Measurements from ENCODE around the gene RAB22A. TPM values are rescaled to one million over a fixed set of nuclear protein-coding genes. Genes with fewer than 3 reads are reported as not detected.

RAB22A gene
- total and polyA plus RNA-seq, 7 donors = 8.0 to 21.6 (median 17.6) TPM

DNA sequence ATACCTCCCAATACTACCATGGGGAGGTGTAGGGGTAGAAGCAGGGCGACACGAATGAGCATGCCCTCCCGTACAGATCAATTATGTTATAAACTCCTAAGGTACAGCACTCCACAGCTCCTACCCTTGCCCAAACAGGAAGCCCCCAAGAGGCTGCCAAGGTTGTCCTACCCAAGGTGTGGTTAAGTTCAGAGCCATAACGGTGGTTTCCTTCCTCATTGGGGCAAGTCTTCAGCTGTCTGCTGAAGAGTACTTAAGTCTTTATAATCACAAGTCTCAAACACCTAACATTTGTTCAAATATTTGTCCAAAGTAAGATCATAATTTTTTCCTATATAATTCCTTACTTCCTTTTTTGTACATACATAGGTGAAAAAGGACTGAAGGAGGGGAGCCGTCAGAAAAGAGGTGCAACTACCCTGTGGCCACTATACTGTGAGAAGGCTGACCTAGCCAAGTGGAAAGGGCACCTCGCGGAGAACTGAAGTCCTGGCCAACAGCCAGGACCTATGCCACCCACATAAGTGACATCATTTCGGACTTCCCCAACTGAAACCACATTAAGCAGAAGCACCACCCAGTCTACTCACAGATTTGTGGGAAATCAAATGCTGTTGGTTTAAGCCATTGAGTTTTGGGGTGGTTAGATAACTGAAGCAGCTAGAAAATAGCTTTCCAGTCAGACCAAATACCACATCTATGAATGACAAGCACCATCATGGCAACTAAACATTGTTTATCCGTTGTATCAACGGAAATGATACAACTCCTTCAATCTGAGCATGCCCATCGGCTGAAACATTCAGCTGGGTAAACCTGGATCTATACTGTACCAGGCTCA lies 2.9 kb upstream of the RAB22A start:
- Histone ChIP-seq H3K9me3 (no peaks in the 10 kb centered on the region), H3K4me3 (no peak overlapping the region), H3K27me3 (no peaks in the 10 kb centered on the region), H3K4me1 (peaks cover 0 to 35% (median 21%) of the 10 kb centered on the region in 4 donors), H3K27ac (peak overlapping the region in 1 of 4 donors; percentile 25), H3K36me3 (peaks cover 0 to 2% (median 0%) of the 10 kb centered on the region in 4 donors)
- no peak for DNase-seq
- intact Hi-C loops (cut with DNase I) = loop anchor here (5.0 kb wide), 2 partner anchors 141 to 386 kb away; partner anchors contain the start of gene NPEPL1
- no peak for TF ChIP-seq EP300 (IDR thresholded peaks at IDR 0.05)
- no peak for TF ChIP-seq POLR2A (IDR thresholded peaks at IDR 0.05)
- TF ChIP-seq, protein P1, sequence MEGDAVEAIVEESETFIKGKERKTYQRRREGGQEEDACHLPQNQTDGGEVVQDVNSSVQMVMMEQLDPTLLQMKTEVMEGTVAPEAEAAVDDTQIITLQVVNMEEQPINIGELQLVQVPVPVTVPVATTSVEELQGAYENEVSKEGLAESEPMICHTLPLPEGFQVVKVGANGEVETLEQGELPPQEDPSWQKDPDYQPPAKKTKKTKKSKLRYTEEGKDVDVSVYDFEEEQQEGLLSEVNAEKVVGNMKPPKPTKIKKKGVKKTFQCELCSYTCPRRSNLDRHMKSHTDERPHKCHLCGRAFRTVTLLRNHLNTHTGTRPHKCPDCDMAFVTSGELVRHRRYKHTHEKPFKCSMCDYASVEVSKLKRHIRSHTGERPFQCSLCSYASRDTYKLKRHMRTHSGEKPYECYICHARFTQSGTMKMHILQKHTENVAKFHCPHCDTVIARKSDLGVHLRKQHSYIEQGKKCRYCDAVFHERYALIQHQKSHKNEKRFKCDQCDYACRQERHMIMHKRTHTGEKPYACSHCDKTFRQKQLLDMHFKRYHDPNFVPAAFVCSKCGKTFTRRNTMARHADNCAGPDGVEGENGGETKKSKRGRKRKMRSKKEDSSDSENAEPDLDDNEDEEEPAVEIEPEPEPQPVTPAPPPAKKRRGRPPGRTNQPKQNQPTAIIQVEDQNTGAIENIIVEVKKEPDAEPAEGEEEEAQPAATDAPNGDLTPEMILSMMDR (IDR thresholded peaks at IDR 0.05) = no peak
- TF ChIP-seq POLR2AphosphoS5 (IDR thresholded peaks at IDR 0.05) = no peak
- whole genome bisulfite sequencing, 2 donors = 27 to 34% methylated on average over 11 of the region's 11 CpGs

DNA sequence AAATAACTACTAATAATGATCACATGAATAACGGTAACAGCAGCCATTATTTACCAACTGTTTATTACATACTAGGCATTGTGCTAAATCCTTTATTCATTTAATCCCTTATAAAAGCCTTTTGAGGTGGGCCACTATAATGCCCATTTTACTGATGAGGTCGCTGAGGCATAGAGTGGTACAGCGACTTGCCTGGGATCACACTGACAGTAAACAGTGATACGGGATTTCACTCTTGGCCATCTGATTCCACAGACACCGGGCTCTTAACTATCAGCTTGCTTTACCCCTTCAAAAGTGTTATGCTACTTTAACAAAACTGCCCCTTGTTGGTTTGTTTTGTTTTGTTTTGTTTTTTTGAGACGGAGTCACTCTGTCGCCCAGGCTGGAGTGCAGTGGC lies 2.2 kb upstream of the RAB22A start:
- peaks cover 0 to 7% (median 0%) of the 10 kb centered on the region in 4 donors for H3K36me3 ChIP-seq
- intact Hi-C loops (cut with DNase I) = loop anchor here (5.0 kb wide), 2 partner anchors 140 to 385 kb away; partner anchors contain the start of gene NPEPL1
- TF ChIP-seq, protein P1 (IDR thresholded peaks at IDR 0.05) = no peak
- no peak for TF ChIP-seq POLR2AphosphoS5 (IDR thresholded peaks at IDR 0.05)
- no peak for TF ChIP-seq POLR2A (IDR thresholded peaks at IDR 0.05)
- no peak for TF ChIP-seq EP300 (IDR thresholded peaks at IDR 0.05)
- no peaks in the 10 kb centered on the region for H3K27me3 ChIP-seq
- peak overlapping the region in 1 of 4 donors; percentile 25 for H3K27ac ChIP-seq
- 91 to 95% methylated on average over 7 of the region's 7 CpGs for WGBS, 2 donors
- no peak for DNase-seq
- no peak overlapping the region for H3K4me3 ChIP-seq
- peaks cover 0 to 37% (median 23%) of the 10 kb centered on the region in 4 donors for H3K4me1 ChIP-seq
- no peaks in the 10 kb centered on the region for H3K9me3 ChIP-seq

DNA sequence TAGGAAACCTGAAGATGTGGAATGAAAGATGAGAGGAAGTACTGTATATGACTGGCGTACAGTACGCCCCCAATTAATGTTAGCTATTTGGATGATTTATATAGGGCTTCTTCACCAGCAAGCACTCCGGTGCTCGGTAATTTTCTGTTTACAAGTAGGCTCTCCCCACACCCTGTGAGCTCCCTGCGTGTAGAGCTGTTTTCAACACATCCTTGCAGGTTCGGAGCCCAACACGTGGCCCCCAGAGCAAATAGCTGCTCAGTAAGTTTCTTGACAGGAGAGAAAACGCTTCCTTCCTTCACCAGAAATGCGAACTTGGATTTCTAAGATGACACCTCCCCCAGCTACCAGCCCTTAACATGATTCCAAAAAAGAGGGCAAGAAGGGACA lies 1.2 kb upstream of the RAB22A start:
- Histone ChIP-seq H3K9me3 (no peaks in the 10 kb centered on the region), H3K27me3 (no peaks in the 10 kb centered on the region), H3K27ac (peak overlapping the region; percentile 78 to 80 (median 78)), H3K36me3 (peaks cover 0 to 14% (median 5%) of the 10 kb centered on the region in 4 donors), H3K4me3 (peak overlapping the region; percentile 60 to 99 (median 80)), H3K4me1 (peaks cover 0 to 40% (median 25%) of the 10 kb centered on the region in 4 donors)
- DNase-seq = no peak
- TF ChIP-seq, protein P1 (IDR thresholded peaks at IDR 0.05) = no peak
- TF ChIP-seq POLR2A (IDR thresholded peaks at IDR 0.05) (no peak), POLR2AphosphoS5 (IDR thresholded peaks at IDR 0.05) (no peak), EP300 (IDR thresholded peaks at IDR 0.05) (no peak)
- intact Hi-C loops (cut with DNase I) = loop anchor here (2.0 to 5.0 kb wide), 3 partner anchors 139 to 384 kb away; partner anchors contain the start of genes NPEPL1 and STX16
- WGBS, 2 donors = 71 to 75% methylated on average over 9 of the region's 9 CpGs

DNA sequence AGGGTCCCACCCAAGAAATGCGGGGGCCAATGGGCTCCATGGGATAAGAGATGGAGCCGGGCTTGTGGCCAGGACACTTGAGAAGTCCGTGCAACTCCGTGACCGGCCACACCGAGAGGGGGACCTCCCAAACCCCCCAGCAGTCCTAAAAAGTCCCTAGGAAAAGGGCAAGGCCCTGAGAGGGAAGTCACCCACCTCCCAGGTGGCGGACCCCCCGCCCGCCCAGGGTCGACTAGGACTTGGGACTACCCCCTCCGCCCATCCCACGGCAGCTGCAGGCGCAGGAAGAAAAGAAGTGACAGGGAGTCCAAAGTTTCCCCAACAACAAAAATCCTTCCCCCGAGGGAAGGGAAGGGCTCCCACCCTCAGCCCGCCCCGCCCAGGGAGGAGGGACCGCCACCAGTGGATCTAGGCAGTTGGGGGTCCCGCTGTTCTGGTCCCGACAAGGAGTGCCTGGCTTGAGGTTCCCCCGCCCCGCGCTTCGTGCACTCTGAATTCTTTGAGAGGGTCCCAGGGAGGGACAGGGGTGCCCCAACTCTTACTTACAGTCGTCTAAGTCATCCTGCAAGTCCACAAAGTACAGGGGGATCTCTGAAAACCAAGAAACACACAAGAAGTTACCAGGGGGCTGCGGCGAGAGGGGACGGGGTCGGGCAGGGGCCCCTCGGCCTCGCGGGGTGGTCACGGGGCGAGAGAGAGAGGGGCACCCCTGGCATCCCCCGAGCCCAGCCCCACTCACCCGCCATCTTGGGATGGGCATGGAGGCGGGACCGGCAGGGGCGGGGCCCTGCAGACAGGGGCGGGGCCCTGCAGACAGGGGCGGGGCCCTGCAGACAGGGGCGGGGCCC lies 611 bp upstream of the RAB22A start:
- WGBS, 2 donors = 15 to 24% methylated on average over 41 of the region's 41 CpGs
- Histone ChIP-seq H3K9me3 (no peaks in the 10 kb centered on the region), H3K4me1 (peaks cover 0 to 42% (median 28%) of the 10 kb centered on the region in 4 donors), H3K27ac (peak overlapping the region; percentile 78 to 80 (median 78)), H3K27me3 (no peaks in the 10 kb centered on the region), H3K4me3 (peak overlapping the region; percentile 60 to 99 (median 80)), H3K36me3 (peaks cover 0 to 21% (median 7%) of the 10 kb centered on the region in 4 donors)
- peak in 1 of 4 donors; percentile 45 for TF ChIP-seq POLR2AphosphoS5 (IDR thresholded peaks at IDR 0.05)
- TF ChIP-seq EP300 (IDR thresholded peaks at IDR 0.05) = no peak
- peak; percentile 88 for DNase-seq
- intact Hi-C loops (cut with DNase I) = loop anchor here (1.0 to 5.0 kb wide), 4 partner anchors 80 to 383 kb away; partner anchors contain the start of genes NPEPL1, STX16 and VAPB

All from sigmoid colon (tissue), 7 donors.